Liver (tissue), 3 donors: ENCODE data around the gene TMEM165.

Experiments
- FOXA1 ChIP-seq: IDR thresholded peaks from 2 replicates; pipeline ENCODE4 v1.6.1; 2016; ENCODE audit warnings: antibody characterized with exemption
- HNF4A ChIP-seq, 2 donors: conservative IDR thresholded peaks; 2 replicates each; pipeline ENCODE4 v1.6.1; 2016; ENCODE audit warnings: antibody characterized with exemption in 2 of 2, mild to moderate bottlenecking in 2 of 2
- HNF4G ChIP-seq: IDR thresholded peaks from 2 replicates; pipeline ENCODE4 v1.6.1; 2016; ENCODE audit warnings: antibody characterized with exemption
- JUND ChIP-seq, 2 donors: IDR thresholded peaks; 2 replicates each; pipeline ENCODE4 v1.6.1; 2016; ENCODE audit warnings: antibody characterized with exemption in 2 of 2
- SP1 ChIP-seq: IDR thresholded peaks from 2 replicates; pipeline ENCODE4 v1.6.1; 2018; ENCODE audit warnings: antibody characterized with exemption, mild to moderate bottlenecking
- TAF1 ChIP-seq: conservative IDR thresholded peaks from 2 replicates; pipeline ENCODE4 v1.6.1; 2016; ENCODE audit warnings: antibody characterized with exemption, mild to moderate bottlenecking
- ZBTB33 ChIP-seq: IDR thresholded peaks from 2 replicates; pipeline ENCODE4 v1.6.1; 2016; ENCODE audit warnings: antibody characterized with exemption
- TF ChIP-seq, protein P1 (sequence below): fragments of 150-350 bp; IDR thresholded peaks from 2 replicates; pipeline ENCODE4 v1.5.1; 2017; ENCODE audit warnings: improper control_type of control experiment, low read depth, low read length; ENCODE audit not compliant: missing input control
- TF ChIP-seq, protein P2 (sequence below): IDR thresholded peaks from 2 replicates; pipeline ENCODE4 v1.6.1; 2016; ENCODE audit warnings: antibody characterized with exemption
- donor health status: healthy.
- donor health status: healthy.

GRCh38 chr4:55396308-55397125, 760 bp downstream of the TMEM165 start:
- TF ChIP-seq, protein P1, sequence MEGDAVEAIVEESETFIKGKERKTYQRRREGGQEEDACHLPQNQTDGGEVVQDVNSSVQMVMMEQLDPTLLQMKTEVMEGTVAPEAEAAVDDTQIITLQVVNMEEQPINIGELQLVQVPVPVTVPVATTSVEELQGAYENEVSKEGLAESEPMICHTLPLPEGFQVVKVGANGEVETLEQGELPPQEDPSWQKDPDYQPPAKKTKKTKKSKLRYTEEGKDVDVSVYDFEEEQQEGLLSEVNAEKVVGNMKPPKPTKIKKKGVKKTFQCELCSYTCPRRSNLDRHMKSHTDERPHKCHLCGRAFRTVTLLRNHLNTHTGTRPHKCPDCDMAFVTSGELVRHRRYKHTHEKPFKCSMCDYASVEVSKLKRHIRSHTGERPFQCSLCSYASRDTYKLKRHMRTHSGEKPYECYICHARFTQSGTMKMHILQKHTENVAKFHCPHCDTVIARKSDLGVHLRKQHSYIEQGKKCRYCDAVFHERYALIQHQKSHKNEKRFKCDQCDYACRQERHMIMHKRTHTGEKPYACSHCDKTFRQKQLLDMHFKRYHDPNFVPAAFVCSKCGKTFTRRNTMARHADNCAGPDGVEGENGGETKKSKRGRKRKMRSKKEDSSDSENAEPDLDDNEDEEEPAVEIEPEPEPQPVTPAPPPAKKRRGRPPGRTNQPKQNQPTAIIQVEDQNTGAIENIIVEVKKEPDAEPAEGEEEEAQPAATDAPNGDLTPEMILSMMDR, result no peak
- TF ChIP-seq JUND (IDR thresholded peaks at IDR 0.05) (no peak), SP1 (no peak), FOXA1 (no peak), ZBTB33 (no peak), HNF4G (no peak), TAF1 (no peak), HNF4A (conservative IDR thresholded peaks at IDR 0.05) (no peak)
- TF ChIP-seq, protein P2, sequence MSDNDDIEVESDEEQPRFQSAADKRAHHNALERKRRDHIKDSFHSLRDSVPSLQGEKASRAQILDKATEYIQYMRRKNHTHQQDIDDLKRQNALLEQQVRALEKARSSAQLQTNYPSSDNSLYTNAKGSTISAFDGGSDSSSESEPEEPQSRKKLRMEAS, result no peak
